Kidney epithelial cell (primary cell): Measurements from ENCODE around the gene TMEM106B. TPM values are rescaled to one million over a fixed set of nuclear protein-coding genes. Genes with fewer than 3 reads are reported as not detected.

Source experiments
- DNase-seq: peaks from one replicate; pipeline ENCODE4 v3.0.0-alpha.2; 2010; ENCODE audit warnings: low read depth
- H3K27me3 ChIP-seq: 2 replicates; pipeline ENCODE4 v1.6.0; 2011; ENCODE audit warnings: low read length; ENCODE audit not compliant: control insufficient read depth, insufficient read depth
- H3K36me3 ChIP-seq: 2 replicates; pipeline ENCODE4 v1.5.1; 2011; ENCODE audit warnings: low read length; ENCODE audit not compliant: control insufficient read depth, insufficient read depth
- H3K4me3 ChIP-seq: 2 replicates; pipeline ENCODE4 v1.5.1; 2011; ENCODE audit warnings: low read depth, mild to moderate bottlenecking, control low read depth, low read length
- total RNA-seq: library from RNA; depleted of rRNA; stranded (reverse); fragments of >200 nt; gene quantifications from 2 replicates; pipeline ENCODE4 v1.2.3, GENCODE V29; 2015
- TF ChIP-seq, protein P1 (sequence below): IDR thresholded peaks from 2 replicates; pipeline ENCODE4 v1.5.1; 2011; ENCODE audit warnings: mild to moderate bottlenecking, moderate library complexity, low read length, control low read depth, inconsistent platforms; ENCODE audit not compliant: insufficient read depth, poor library complexity, severe bottlenecking

The TMEM106B gene
- total RNA-seq, 1 donor from 2014 or later: 146 TPM

DNA sequence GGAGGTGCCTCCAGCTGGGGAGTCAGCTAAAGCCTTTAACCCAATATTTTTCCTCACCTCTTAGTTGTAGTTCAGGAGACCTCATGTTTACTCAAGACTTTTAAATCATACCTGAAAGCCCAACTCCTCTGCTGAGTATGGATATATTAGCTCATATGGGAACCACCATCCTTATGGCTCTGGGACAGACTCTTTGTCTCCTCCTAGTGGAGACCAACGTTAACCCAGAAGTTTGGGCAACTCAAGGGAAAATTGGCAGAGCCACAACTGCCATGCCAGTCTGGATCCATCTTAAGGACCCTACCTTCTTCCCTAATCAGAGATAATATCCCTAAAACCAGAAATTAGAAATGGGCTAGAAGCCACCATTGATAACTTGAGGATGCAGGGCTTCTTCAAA lies 80.8 kb downstream of the TMEM106B start:
- no peaks in the 10 kb centered on the region for H3K27me3 ChIP-seq
- H3K36me3 ChIP-seq: no peaks in the 10 kb centered on the region
- DNase-seq: no peak
- TF ChIP-seq, protein P1, sequence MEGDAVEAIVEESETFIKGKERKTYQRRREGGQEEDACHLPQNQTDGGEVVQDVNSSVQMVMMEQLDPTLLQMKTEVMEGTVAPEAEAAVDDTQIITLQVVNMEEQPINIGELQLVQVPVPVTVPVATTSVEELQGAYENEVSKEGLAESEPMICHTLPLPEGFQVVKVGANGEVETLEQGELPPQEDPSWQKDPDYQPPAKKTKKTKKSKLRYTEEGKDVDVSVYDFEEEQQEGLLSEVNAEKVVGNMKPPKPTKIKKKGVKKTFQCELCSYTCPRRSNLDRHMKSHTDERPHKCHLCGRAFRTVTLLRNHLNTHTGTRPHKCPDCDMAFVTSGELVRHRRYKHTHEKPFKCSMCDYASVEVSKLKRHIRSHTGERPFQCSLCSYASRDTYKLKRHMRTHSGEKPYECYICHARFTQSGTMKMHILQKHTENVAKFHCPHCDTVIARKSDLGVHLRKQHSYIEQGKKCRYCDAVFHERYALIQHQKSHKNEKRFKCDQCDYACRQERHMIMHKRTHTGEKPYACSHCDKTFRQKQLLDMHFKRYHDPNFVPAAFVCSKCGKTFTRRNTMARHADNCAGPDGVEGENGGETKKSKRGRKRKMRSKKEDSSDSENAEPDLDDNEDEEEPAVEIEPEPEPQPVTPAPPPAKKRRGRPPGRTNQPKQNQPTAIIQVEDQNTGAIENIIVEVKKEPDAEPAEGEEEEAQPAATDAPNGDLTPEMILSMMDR: peak; percentile 26
- no peak overlapping the region for H3K4me3 ChIP-seq

Other genes starting within 250 kb of the TMEM106B start
- 1.4 and 3.3 TPM in 2 replicates for gene VWDE, start 192.6 kb downstream of the TMEM106B start, total RNA-seq